Germinal center (tissue), 1 donor: ENCODE data around the gene RPL15.

ENCODE experiments used
- DNase-seq: peaks from one replicate; pipeline ENCODE4 v3.0.0; 2012; ENCODE audit warnings: mixed read lengths, low spot score

RPL15 gene

DNA sequence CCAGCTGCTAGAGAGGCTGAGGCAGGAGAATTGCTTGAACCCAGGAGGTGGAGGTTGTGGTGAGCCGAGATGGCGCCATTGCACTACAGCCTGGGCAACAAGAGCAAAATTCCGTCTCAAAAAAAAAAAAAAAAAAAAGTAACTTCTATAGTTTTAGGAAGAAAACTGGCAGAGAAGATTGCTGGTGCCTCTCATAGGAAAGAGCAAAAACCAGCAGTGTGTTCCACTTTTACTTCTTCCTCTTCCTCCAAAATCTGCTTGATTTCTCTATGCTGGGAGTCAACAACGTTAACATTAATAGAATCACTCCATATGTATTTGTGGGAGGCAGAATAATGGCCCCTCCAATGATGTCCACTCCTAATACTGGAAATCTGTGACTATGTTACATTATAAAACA lies 15.6 kb downstream of the RPL15 start:
- no peak for DNase-seq

GRCh38 chr3:23934253-23934652 lies 17.3 kb downstream of the RPL15 start:
- DNase-seq = no peak

- DNase-seq = no peak
These were observed 20.4 kb downstream of the RPL15 start for GRCh38 chr3:23937296-23937695.

DNA sequence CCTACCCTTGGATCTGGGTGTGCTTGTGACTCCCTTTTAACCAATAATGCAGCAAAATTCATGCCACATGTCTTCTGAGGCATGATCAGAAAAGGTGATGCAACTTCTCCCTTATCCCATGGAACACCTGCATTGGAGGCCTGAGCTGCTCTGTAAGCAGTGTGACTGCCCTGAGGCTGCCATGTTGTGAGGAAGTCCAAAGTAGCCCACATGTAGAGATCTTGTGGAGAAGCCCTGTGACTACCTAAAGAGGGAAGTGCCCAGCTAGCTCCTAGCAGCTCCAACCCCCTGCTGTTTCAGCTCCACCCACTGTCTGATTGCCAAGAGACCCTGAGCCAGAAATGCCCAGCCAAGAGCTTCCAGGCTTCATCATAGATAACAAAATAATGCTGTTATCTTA lies 21.8 kb downstream of the RPL15 start:
- DNase-seq = no peak

GRCh38 chr3:23940775-23941174 lies 23.8 kb downstream of the RPL15 start:
- DNase-seq = no peak

GRCh38 chr3:23941440-23941839 lies 24.5 kb downstream of the RPL15 start:
- no peak for DNase-seq

DNA sequence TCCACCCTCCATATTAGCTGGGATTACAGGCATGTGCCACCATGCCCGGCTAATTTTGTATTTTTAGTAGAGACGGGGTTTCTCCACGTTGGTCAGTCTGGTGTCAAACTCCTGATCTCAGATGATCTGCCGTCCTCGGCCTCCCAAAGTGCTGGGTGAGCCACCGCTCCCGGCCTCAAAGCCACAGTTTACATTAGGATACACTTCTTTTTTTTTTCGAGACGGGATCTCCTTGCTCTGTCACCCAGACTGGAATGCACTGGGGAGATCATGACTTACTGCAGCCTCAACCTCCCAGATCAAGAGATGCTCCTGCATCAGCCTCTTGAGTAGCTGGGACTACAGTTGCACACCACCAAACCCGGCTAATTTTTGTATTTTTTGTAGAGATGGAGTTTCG lies 25.6 kb downstream of the RPL15 start:
- DNase-seq = no peak

DNA sequence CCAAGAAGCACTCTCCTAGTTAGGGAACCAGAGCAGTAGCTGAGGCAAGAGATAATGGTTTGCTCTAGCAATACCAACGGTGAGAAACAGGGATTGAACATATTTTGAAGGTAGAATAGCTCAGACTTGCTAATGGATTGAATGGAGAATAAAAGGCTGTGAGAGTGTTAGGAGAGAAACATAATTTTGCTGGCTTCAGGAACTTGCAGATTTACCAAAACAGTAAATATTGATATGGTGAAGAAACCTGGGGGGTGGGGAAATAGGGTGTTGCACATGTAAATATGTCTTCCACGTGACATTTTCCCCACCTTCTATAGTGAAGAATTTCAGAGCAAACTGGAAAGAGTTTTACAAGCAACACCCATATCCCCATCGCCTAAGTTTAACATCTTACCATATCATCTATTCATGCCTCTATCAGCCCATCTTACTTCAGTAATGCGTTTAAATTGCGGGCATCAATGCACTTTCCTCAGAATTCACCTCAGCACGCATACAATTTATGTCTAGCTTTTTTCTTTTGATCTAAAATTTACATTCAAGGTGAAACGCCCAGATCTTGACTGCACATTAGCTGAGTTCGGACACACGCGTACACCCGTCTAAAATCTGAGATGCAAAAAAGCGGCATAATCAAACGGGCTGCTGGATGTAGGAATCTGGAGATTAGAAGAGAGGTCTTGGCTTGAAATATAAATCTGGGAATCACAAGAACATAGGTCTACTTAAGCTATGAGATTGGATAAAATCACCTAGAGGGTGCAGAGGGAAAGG lies 27.3 kb downstream of the RPL15 start:
- DNase-seq = no peak

DNA sequence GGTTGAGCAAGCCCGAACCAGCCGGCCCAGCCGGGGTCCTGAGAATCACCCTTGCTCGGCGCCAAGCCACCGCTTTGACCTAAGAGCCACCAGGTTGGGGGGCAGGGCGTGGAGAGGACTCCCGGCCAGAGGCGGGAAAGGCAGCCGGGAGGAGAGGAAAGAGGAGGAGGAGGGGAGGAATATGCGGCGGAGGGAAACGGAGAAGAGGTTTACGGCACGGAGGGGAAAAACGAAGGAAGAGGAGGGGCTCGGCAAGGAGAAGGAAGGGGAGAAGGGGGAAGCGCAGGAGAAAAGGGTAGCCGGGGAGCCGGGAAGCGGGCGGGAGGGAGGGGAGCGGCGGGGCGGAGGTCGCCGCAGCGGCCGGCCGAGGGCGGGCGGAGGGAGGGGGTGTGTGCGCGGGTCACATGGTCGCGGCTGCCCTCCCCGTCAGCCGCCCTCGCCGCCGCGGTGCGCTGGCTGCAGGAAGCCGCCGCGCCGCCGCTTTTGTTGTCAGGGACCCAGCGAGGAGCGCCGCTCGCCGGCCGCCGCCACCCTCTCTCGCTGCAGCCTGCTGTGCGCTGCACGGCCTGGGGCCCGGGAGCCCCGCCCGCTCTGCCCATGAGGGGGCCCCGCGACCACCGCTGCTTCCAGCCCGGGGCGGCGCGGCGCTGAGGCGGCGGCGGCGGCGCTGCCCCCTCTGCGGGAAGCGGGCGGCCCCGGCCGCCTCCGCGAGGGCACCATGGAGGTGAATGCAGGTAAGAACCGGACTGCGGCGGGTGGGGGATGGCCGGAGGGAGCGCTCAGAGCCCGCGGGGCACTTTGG lies 28.1 kb downstream of the RPL15 start, which contains the start of gene NR1D2:
TSS of gene NR1D2 (plus strand) at position 426 of the 802 bp plus-strand sequence. CDS start at position 719, 293 bp downstream.
- DNase-seq = peak; percentile 86

- no peak for DNase-seq
These were observed 28.7 kb downstream of the RPL15 start for GRCh38 chr3:23945663-23945912.

GRCh38 chr3:23945913-23946687 lies 29.2 kb downstream of the RPL15 start:
- DNase-seq = peak; percentile 94

DNA sequence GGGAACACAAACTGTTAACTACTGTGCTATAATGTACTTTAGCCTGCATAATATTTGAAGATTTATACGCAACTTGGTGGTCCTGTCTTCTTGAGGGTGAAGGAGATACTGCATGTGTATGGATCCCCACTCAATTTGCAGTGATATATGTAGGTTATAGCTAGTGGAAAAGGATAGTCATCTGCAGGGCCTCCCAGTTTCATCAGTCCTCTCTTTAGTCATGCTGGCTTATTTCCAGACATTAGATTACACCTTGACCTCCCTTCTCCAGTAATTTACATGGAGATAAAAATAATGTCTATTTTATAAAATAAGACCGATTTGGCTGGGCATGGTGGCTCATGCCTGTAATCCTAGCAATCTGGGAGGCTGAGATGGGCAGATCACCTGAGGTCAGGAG lies 31.8 kb downstream of the RPL15 start:
- no peak for DNase-seq

- no peak for DNase-seq
These were observed 32.9 kb downstream of the RPL15 start for GRCh38 chr3:23949784-23950183.

DNA sequence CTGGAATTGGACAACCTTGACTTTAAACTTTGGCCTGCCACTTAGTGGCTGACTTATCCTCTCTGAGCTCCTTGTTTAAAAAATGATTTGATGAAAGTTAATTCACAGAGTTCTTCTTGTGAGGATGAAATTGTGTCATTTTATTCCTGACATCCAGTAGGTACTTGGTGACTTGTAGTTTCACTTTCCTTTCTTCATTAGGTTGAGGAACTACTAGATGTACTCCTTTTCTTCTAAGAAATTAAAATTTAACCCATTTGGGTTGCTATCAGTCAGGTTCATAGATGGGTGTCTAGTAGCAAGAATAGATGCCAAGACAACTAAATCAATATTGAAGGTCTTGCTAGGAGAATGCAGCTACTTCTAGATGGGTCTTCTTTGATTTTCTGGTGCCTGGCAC lies 33.4 kb downstream of the RPL15 start:
- no peak for DNase-seq

GRCh38 chr3:23952646-23953045 lies 35.7 kb downstream of the RPL15 start:
- peak; percentile 77 for DNase-seq

DNA sequence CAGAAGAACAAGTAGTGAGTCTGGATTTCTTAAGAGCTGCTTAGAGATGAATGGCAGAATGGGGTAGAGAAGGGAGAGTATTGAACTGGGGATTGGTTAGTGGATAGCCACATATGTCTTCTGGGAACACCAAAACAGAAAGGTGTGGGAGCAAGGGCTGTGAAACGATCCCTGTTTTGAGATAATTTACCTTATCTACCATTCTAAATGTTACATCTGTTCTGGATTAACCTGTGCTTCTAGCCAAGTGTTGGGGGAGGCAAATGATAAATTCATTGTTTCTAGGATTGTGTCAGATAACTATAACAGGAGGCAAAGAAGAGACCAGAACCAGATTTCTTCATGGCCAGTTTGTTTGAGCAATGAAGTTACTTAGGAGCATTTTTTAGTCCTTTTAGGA lies 36.6 kb downstream of the RPL15 start:
- DNase-seq = no peak

DNA sequence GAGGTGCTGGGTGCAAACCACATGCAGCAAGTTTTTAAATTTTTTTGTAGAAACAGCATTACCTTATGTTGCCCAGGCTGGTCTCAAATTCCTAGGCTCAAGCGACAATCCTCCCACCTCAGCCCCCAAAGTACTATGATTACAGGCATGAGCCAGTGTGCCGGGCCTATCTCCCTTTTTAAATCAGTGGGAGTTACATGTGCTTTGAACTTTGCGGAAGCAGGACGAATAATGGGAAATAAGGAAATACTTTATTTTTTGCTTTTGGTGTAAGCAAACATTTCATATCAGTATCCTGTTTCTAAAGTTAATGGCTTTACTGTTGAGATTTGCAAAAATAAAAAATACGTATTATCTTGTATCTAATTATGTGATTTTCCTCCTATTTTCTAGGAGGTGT lies 37.2 kb downstream of the RPL15 start:
- DNase-seq = no peak

DNA sequence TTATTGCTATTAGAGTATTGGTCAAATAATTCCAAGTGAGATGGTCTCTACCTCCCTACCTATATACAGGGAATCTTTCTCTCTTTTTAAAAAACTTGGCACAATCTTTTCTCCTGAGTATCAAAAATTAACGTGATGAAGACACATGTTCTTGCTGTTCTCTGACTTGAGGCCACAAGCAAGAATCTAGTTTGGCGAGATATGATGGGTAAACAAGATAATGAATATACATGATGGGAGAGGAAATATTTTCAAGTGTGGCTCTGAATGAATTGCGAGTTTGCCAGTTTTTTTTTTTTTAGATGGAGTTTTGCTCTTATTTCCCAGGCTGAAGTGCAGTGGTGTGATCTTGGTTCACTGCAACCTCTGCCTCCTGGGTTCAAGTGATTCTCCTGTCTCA lies 39.8 kb downstream of the RPL15 start:
- no peak for DNase-seq

DNA sequence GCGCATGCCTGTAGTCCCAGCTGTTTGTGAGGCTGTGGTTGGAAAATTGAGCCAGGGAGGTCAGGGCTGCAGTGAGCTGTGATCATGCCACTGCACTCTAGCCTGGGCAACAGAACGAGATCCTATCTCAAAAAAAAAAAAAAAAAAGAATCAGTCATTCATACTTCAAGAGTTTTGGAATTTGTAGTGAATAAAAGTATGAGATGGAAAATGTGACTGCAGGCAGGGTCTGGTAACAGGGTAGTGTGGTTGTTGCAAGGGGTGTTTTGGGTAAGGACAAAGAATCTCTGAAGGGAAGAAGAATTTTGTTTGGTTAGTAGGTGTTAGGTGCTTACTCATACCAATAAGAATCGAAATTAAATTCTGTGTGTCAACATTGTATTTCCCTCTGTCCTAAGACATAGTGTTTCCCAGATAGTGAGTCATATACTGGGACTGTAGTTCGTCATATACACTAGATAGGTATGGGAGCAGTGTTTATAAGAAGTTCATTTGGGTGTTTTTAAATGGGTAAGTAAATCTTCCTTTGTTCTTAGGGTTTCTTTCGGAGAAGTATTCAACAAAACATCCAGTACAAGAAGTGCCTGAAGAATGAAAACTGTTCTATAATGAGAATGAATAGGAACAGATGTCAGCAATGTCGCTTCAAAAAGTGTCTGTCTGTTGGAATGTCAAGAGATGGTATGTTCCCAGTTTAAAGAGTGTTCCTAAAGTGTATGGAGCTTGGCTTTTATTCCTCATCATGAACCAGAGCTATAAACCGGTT lies 42.4 kb downstream of the RPL15 start:
- DNase-seq = no peak

DNA sequence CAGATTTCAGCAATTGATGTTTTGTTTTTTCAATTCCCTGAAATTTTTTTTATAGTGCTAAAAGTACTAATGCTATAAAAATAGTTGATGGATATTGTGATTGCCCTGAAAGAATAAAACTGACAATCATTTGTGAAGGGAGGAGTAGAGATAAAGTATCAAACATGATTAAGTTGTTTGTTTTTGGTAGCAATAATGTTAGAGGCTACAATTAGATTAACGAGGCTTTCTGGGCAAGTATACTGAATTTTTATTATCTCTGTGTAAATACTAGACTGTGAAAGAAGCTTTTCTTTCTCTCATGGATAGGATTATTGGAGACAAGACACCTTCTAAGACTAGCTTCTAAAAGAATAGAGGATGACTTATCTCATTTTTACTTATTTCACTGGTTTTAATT lies 43.7 kb downstream of the RPL15 start:
- no peak for DNase-seq

DNA sequence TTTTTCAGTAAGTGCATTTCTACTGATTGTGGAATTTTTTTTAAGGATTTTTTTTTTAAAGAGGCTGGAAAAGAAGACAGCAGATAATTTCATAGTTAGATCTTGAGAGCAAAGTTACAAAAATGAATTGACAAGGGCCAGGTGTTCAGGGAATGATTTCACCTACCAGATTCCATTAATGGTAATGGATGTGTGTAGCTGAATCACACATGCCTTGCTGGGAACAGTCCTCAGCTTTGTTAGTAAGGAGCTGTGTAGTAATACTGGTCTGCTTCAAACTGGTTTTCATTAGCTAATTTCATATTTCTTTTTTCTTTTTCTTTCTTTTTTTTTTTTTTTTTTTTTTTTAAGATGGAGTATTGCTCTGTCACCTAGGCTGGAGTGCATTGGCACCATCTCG lies 44.1 kb downstream of the RPL15 start:
- no peak for DNase-seq

DNA sequence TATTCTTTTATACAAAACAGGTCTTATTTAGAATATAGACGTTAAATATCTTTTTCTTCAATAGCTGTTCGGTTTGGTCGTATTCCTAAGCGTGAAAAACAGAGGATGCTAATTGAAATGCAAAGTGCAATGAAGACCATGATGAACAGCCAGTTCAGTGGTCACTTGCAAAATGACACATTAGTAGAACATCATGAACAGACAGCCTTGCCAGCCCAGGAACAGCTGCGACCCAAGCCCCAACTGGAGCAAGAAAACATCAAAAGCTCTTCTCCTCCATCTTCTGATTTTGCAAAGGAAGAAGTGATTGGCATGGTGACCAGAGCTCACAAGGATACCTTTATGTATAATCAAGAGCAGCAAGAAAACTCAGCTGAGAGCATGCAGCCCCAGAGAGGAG lies 45.0 kb downstream of the RPL15 start:
- DNase-seq = no peak
